T-helper 17 cell (primary cell): ENCODE results near the gene PTMS. TPM values are rescaled to one million over a fixed set of nuclear protein-coding genes. Genes with fewer than 3 reads are reported as not detected.
"Not testable (repeated sequence)": the region's sequence is repeated elsewhere in the genome, so short reads cannot be mapped to it uniquely, and the experiment has no call there.

ENCODE experiments used
- ATAC-seq: fragments of 150-1000 bp; cut with Tn5 transposase; 2 replicates; pipeline ENCODE4 v1.10.0; 2021; ENCODE audit warnings: mild to moderate bottlenecking, moderate library complexity
- DNase-seq, 3 donors: peaks; one replicate each; pipeline versions ENCODE4 v3.0.0 to v3.0.0-alpha.2; 2020 to 2021
- H3K9me3 ChIP-seq: one replicate; pipeline ENCODE4 v1.7.0; 2013; ENCODE audit warnings: low read length, mild to moderate bottlenecking; ENCODE audit not compliant: control insufficient read depth, poor library complexity, severe bottlenecking
- H3K27ac Mint-ChIP-seq: one replicate; pipeline ENCODE4 v1.8.0; 2022; ENCODE audit warnings: mild to moderate bottlenecking, moderate library complexity, mixed read lengths
- H3K27me3 Mint-ChIP-seq: one replicate; pipeline ENCODE4 v1.8.0; 2022; ENCODE audit warnings: mixed read lengths
- H3K36me3 Mint-ChIP-seq: one replicate; pipeline ENCODE4 v1.8.0; 2022; ENCODE audit warnings: low read depth, mixed read lengths
- H3K4me1 Mint-ChIP-seq: one replicate; pipeline ENCODE4 v1.8.0; 2022; ENCODE audit warnings: mild to moderate bottlenecking, mixed read lengths
- H3K4me3 Mint-ChIP-seq: one replicate; pipeline ENCODE4 v1.8.0; 2022; ENCODE audit warnings: mild to moderate bottlenecking, moderate library complexity, mixed read lengths
- total RNA-seq, 4 donors: library from RNA in 2 of 4; stranded (reverse) in 2 of 4; gene quantifications; one replicate each; pipeline ENCODE4 v1.2.3 and lab custom pipeline; 2022 to 2026

Gene PTMS
- total RNA-seq (10 to 100 TPM in 1 of 2 donors, 1 to 10 TPM in 1; 7.0 to 12.0 TPM), total RNA-seq (lab: John Stamatoyannopoulos, UW) (1.0 to 1.4 reads per million in 2 donors)

- peaks cover 31% of the 10 kb centered on the region for H3K4me1 Mint-ChIP-seq
- peaks cover 54% of the 10 kb centered on the region for H3K27me3 Mint-ChIP-seq
- H3K9me3 ChIP-seq: no peaks in the 10 kb centered on the region
- peak within 1 kb of the TSS; percentile 95 for H3K4me3 Mint-ChIP-seq
- peak; percentile 5 for ATAC-seq
- H3K27ac Mint-ChIP-seq: peak within 1 kb of the TSS; percentile 60
- H3K36me3 Mint-ChIP-seq: peaks cover 11% of the 10 kb centered on the region
- DNase-seq: peak in 1 of 3 donors; percentile 32
Measured at GRCh38 chr12:6765634-6766581, at the start of gene PTMS. PTMS (plus strand) TSS chr12:6766363; CDS start chr12:6766706, 343 bp downstream.

GRCh38 chr12:6716874-6717437, 49.2 kb upstream of the PTMS start:
- Mint-ChIP-seq H3K27me3 (peaks cover 10% of the 10 kb centered on the region), H3K27ac (no peak overlapping the region), H3K36me3 (no peaks in the 10 kb centered on the region)

DNA sequence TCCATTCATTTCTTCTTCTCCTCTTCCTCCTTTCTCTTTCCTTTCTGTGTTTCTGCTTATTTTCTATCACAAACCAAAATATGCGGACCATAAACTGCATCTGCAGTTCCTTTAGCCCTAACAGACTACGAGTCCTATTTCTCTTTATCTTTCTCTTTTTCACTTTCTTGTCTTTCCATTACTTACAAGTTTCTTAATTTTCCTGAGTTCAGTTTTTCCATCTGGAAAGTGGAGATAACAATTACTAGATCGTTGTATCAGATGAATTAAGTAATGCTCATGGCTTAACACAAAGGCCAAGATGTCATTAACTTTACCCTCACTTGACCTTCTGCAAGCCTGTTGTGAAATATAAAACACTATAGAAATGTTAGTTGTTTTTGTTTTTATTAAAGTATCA, 43.3 kb upstream of the PTMS start:
- Mint-ChIP-seq H3K27ac (no peak overlapping the region), H3K27me3 (no peaks in the 10 kb centered on the region), H3K36me3 (no peaks in the 10 kb centered on the region), H3K4me1 (peaks cover 25% of the 10 kb centered on the region), H3K4me3 (no peak overlapping the region)
- no peaks in the 10 kb centered on the region for H3K9me3 ChIP-seq
- DNase-seq (no peak), ATAC-seq (no peak)

More at GRCh38 chr12:6716874-6717437, 49.2 kb upstream of the PTMS start:
- ATAC-seq (no peak), DNase-seq (no peak)
- Mint-ChIP-seq H3K4me1 (peaks cover 3% of the 10 kb centered on the region), H3K4me3 (no peak overlapping the region)
- H3K9me3 ChIP-seq: no peaks in the 10 kb centered on the region

DNA sequence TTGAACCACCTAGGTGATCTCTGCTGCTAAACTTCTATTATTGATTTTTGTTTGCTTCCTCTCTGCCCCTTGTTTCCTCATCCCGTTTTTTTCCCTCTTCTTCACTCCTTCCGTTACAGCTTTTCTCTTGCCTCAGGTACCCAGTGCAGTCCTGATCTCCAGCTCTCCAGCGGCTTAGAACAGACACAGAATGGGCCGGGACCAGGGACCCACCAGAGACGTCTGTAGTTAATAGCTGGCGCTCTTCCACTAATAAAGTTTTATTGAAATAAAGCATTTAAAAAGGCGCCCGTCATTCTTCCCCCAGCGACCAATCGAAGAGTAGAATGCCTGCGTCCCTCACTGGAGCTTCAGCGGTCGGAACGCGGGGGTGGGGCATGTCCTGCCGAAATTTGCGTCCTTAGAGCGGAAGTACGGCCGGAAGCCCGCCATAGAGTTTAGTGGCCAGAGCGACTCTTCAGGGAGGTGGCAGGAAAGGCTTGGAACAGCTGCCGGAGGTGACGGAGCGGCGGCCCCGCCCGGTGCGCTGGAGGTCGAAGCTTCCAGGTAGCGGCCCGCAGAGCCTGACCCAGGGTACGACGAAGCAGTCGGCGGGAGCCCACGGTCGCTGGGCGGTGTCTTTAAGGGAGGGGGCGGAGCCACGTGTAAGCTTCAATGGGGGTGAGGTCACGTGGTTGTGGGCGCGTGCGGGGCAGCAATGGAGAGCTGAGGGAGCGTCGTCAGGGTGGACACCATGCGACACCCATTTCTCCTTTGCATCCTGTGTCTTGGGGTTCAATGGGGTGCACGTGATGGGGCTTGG, 42.4 kb upstream of the PTMS start, which contains the start of gene COPS7A:
TSS of gene COPS7A (plus strand) at position 440 of the 802 bp plus-strand sequence. CDS start 611 bp downstream, outside the sequence.
- Mint-ChIP-seq H3K4me1 (peaks cover 25% of the 10 kb centered on the region), H3K36me3 (no peaks in the 10 kb centered on the region), H3K4me3 (peak within 1 kb of the TSS; percentile 93), H3K27ac (peak within 1 kb of the TSS; percentile 94), H3K27me3 (no peaks in the 10 kb centered on the region)
- DNase-seq (peak; percentile 75 to 83 (median 82)), ATAC-seq (peak; percentile 90)
- H3K9me3 ChIP-seq: no peaks in the 10 kb centered on the region

DNA sequence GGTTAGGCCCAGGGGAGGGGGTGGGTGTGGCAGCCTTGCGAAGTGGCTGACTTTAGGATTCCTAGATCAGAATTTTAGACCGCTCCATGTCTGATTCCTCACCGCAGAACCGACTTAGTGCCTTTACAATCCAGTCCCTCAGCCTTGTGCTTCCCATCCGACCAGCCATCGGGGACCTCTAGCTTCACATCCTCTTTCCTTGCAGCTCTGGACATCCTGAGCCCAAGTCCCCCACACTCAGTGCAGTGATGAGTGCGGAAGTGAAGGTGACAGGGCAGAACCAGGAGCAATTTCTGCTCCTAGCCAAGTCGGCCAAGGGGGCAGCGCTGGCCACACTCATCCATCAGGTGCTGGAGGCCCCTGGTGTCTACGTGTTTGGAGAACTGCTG, 41.8 kb upstream of the PTMS start:
- ATAC-seq: peak; percentile 14
- no peak for DNase-seq
- H3K27me3 Mint-ChIP-seq: no peaks in the 10 kb centered on the region
- peaks cover 25% of the 10 kb centered on the region for H3K4me1 Mint-ChIP-seq
- peak overlapping the region; percentile 94 for H3K27ac Mint-ChIP-seq
- H3K36me3 Mint-ChIP-seq: no peaks in the 10 kb centered on the region
- H3K9me3 ChIP-seq: no peaks in the 10 kb centered on the region
- H3K4me3 Mint-ChIP-seq: peak overlapping the region; percentile 93

DNA sequence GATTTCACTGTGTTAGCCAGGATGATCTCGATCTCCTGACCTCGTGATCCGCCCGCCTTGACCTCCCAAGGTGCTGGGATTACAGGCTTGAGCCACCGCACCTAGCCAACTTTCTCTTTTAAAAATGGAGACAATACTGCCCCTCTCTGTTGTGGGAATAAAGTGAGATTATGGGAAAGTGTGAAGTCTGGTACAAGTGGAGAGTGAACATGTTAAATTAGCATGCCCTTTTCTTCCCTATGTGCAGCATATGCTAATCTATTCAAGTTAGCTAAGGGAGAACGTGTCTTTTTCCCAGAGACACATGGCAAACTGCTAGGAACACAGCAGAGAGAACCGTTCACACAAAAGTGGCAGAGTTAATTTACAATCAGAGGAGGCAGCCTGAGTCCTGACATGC, 40.8 kb upstream of the PTMS start:
- ATAC-seq (no peak), DNase-seq (no peak)
- H3K9me3 ChIP-seq: no peaks in the 10 kb centered on the region
- Mint-ChIP-seq H3K4me3 (peak overlapping the region; percentile 41), H3K27ac (peak overlapping the region; percentile 94), H3K27me3 (no peaks in the 10 kb centered on the region), H3K4me1 (peaks cover 25% of the 10 kb centered on the region), H3K36me3 (no peaks in the 10 kb centered on the region)

- H3K9me3 ChIP-seq: no peaks in the 10 kb centered on the region
- ATAC-seq (no peak), DNase-seq (no peak)
- Mint-ChIP-seq H3K4me1 (peaks cover 15% of the 10 kb centered on the region), H3K36me3 (peaks cover 5% of the 10 kb centered on the region), H3K27me3 (no peaks in the 10 kb centered on the region), H3K27ac (no peak overlapping the region), H3K4me3 (no peak overlapping the region)
Measured at GRCh38 chr12:6729186-6729585, 37.0 kb upstream of the PTMS start.

DNA sequence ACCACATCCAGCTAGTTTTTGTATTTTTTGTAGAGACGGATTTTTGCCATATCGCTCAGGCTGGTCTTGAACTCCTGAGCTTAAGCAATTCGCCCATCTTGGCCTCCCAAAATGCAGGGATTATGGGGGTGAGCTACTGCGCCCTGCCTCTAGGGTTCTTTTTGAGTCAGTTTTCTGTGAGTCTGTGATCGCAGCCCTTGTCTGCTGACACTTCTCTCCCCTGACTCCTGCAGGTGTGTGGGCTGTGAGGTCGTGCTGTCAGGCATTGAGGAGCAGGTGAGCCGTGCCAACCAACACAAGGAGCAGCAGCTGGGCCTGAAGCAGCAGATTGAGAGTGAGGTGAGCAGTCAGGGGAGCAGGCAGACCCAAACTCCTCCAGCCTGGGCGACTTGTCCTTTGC, 36.0 kb upstream of the PTMS start:
- H3K9me3 ChIP-seq: no peaks in the 10 kb centered on the region
- Mint-ChIP-seq H3K27me3 (no peaks in the 10 kb centered on the region), H3K4me1 (peaks cover 11% of the 10 kb centered on the region), H3K27ac (peak overlapping the region; percentile 87), H3K36me3 (peaks cover 5% of the 10 kb centered on the region), H3K4me3 (no peak overlapping the region)
- ATAC-seq: no peak
- no peak for DNase-seq

DNA sequence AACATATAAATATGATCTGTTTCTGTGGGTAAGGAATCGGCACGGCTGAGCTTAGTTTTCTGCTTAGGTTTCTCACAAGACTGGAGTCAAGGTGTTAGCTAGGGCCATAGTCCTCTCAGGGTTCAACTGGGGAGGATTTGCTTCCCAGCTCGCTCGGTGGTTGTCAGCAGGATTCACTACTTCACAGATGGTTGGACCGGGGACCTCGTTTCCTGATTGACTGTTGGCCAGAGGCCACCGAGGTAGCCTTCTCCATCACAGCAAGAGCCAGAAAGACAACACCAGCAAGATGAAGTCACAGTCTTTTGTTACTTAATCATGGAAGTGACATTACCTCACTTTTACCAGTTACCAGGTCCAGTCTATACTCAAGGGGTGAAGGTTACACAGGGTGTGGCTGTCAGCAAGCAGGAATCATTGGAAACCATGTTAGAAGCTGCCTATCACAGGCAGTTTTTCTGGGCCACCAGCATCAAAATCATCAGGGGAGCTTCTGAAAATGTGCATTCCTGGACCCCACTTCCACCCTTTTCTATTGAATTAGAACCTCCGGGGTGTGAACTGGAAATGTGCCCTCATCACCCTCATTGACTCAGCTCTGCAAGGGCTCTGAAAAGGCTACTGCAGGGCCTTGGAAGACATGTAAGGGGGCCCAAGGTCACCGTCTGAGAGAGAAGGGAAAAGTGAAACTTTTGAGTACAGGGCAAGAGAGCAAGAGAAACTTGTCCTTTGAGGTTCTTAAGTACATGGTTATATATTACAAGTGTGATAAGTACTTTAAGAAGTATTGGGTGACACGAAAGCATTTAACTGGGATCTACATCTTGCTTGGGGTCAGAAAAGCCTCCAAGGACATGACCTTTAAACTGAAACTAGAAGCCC, 31.4 kb upstream of the PTMS start:
- no peak overlapping the region for H3K4me3 Mint-ChIP-seq
- peaks cover 5% of the 10 kb centered on the region for H3K36me3 Mint-ChIP-seq
- H3K4me1 Mint-ChIP-seq: peaks cover 4% of the 10 kb centered on the region
- no peak overlapping the region for H3K27ac Mint-ChIP-seq
- no peaks in the 10 kb centered on the region for H3K27me3 Mint-ChIP-seq
- no peak for DNase-seq
- H3K9me3 ChIP-seq: no peaks in the 10 kb centered on the region
- no peak for ATAC-seq

DNA sequence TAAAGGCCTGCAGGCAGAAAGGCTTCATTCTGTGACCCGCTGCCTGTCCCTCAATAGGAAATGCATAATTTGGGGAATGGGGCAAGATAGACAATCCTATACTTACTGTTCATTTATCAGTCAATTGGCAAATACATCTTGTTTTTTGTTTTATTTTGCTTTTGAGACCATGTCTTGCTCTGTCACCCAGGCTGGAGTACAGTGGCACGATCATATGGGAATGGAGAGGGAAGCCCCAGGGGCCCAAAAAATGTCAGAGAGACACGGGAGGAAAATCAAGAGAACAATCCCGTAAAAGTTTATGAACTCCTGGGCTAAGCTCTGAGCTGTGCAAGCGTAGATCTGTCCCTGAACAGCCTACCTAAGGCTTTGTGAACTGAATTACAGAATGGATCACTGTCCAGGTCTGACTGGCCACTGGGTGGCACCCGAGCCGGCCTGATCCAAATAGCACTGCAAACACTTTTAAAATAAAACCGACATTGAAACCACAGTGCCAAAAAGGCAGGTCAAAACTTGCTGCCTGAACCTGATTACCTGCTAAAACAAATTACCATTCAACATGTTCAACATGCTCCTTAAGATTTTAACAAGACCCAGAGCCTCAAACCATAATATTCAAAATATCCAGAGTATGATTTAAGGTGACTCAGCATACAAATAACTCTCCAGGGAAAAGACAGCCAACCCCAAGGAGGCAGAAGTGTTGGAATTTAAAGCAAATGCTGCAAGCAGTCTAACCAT, 30.5 kb upstream of the PTMS start:
- peak; percentile 58 for ATAC-seq
- no peaks in the 10 kb centered on the region for H3K27me3 Mint-ChIP-seq
- no peak overlapping the region for H3K4me3 Mint-ChIP-seq
- DNase-seq: no peak
- no peaks in the 10 kb centered on the region for H3K9me3 ChIP-seq
- peaks cover 4% of the 10 kb centered on the region for H3K4me1 Mint-ChIP-seq
- H3K27ac Mint-ChIP-seq: no peak overlapping the region
- peaks cover 5% of the 10 kb centered on the region for H3K36me3 Mint-ChIP-seq

DNA sequence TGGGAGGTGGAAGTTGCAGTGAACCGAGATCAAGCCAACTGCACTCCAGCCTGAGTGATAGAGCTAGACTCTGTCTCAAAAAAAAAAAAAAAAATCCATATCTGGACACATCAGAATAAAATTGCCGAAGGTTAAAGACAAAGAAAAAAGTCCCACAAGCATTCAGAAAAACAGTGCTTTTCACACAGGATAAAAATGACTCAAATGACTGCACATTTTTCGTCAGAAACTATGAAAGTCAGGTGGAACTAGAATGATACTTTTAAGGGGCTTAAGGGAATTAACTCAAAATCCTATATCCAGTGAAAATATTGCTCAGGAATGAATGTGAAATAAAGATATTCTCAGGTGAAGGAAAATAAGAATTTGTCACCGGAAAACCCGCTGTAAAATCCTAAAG, 29.4 kb upstream of the PTMS start:
- ATAC-seq (no peak), DNase-seq (no peak)
- no peaks in the 10 kb centered on the region for H3K9me3 ChIP-seq
- no peaks in the 10 kb centered on the region for H3K27me3 Mint-ChIP-seq
- no peaks in the 10 kb centered on the region for H3K36me3 Mint-ChIP-seq
- H3K4me3 Mint-ChIP-seq: no peak overlapping the region
- no peak overlapping the region for H3K27ac Mint-ChIP-seq
- H3K4me1 Mint-ChIP-seq: peaks cover 4% of the 10 kb centered on the region

- not testable (repeated sequence) for H3K27me3 Mint-ChIP-seq, DNase-seq, H3K4me1 Mint-ChIP-seq, ATAC-seq, H3K36me3 Mint-ChIP-seq, H3K27ac Mint-ChIP-seq, H3K9me3 ChIP-seq
- peak overlapping the region; percentile 34 for H3K4me3 Mint-ChIP-seq
Measured at GRCh38 chr12:6742080-6742479, 24.1 kb upstream of the PTMS start.
